Measurements from ENCODE around the gene CDK19.

The CDK19 gene

GRCh38 chr6:110816677-110817076 is 1.4 kb upstream of the CDK19 start:
- TF ChIP-seq MAX (IDR thresholded peaks at IDR 0.05; ENCODE audit: low read depth, low read length) (peak; percentile 10; the same call in 1 of the 2 replicates), POLR2A (IDR thresholded peaks at IDR 0.05; ENCODE audit: extremely low read depth, insufficient read length) (no peak)
- DNase-seq (ENCODE audit: low read depth): peak; percentile 73
- peak overlapping the region; percentile 90 for H3K4me3 ChIP-seq (ENCODE audit: low read depth, low read length)

GRCh38 chr6:110815015-110815410 is 256 bp downstream of the CDK19 start:
- no peak for DNase-seq (ENCODE audit: low read depth)
- TF ChIP-seq MYC (IDR thresholded peaks at IDR 0.05; ENCODE audit: low read depth, low read length) (no peak), POLR2A (IDR thresholded peaks at IDR 0.05; ENCODE audit: extremely low read depth, insufficient read length) (no peak), MAX (IDR thresholded peaks at IDR 0.05; ENCODE audit: low read depth, low read length) (no peak), CTCF (IDR thresholded peaks at IDR 0.05; ENCODE audit: low read depth, low read length) (no peak)
- peak overlapping the region; percentile 73 for H3K4me3 ChIP-seq (ENCODE audit: low read depth, low read length)

GRCh38 chr6:110814102-110815014 is 911 bp downstream of the CDK19 start:
- peak; percentile 88 for DNase-seq (ENCODE audit: low read depth)
- peak overlapping the region; percentile 73 for H3K4me3 ChIP-seq (ENCODE audit: low read depth, low read length)
- TF ChIP-seq POLR2A (IDR thresholded peaks at IDR 0.05; ENCODE audit: extremely low read depth, insufficient read length): peak; percentile 20
- 0 out of 2 replicates have a peak, but pooled peaks have one; percentile 21 for TF ChIP-seq MAX (IDR thresholded peaks at IDR 0.05; ENCODE audit: low read depth, low read length)
- no peak for TF ChIP-seq MYC (IDR thresholded peaks at IDR 0.05; ENCODE audit: low read depth, low read length)

- H3K4me3 ChIP-seq (ENCODE audit: low read depth, low read length): peak overlapping the region; percentile 73
- TF ChIP-seq MYC (IDR thresholded peaks at IDR 0.05; ENCODE audit: low read depth, low read length) (no peak), MAX (IDR thresholded peaks at IDR 0.05; ENCODE audit: low read depth, low read length) (no peak), CTCF (IDR thresholded peaks at IDR 0.05; ENCODE audit: low read depth, low read length) (no peak), POLR2A (IDR thresholded peaks at IDR 0.05; ENCODE audit: extremely low read depth, insufficient read length) (no peak)
- DNase-seq (ENCODE audit: low read depth): peak; percentile 30
These were observed 1.7 kb downstream of the CDK19 start for GRCh38 chr6:110813338-110814101.

GRCh38 chr6:110812719-110813118 is 2.5 kb downstream of the CDK19 start:
- no peak for TF ChIP-seq MAX (IDR thresholded peaks at IDR 0.05; ENCODE audit: low read depth, low read length)
- TF ChIP-seq MYC (IDR thresholded peaks at IDR 0.05; ENCODE audit: low read depth, low read length): no peak
- DNase-seq (ENCODE audit: low read depth): no peak
- peak overlapping the region; percentile 73 for H3K4me3 ChIP-seq (ENCODE audit: low read depth, low read length)

GRCh38 chr6:110810896-110811586 is 4.2 kb downstream of the CDK19 start:
- no peak for DNase-seq (ENCODE audit: low read depth)
- TF ChIP-seq MAX (IDR thresholded peaks at IDR 0.05; ENCODE audit: low read depth, low read length): no peak
- no peak for TF ChIP-seq CTCF (IDR thresholded peaks at IDR 0.05; ENCODE audit: low read depth, low read length)
- no peak for TF ChIP-seq POLR2A (IDR thresholded peaks at IDR 0.05; ENCODE audit: extremely low read depth, insufficient read length)
- no peak for TF ChIP-seq MYC (IDR thresholded peaks at IDR 0.05; ENCODE audit: low read depth, low read length)
- H3K4me3 ChIP-seq (ENCODE audit: low read depth, low read length): no peak overlapping the region

Data from NB4 (cell line).